K562 (cell line): ENCODE data around the gene CUL1. TPM values are rescaled to one million over a fixed set of nuclear protein-coding genes. Genes with fewer than 3 reads are reported as not detected.

Experiments
- DACH1 ChIP-seq: fragments of 450-650 bp; IDR thresholded peaks from 2 replicates; pipeline ENCODE4 v1.6.1; 2018; ENCODE audit not compliant: partially characterized antibody
- DIDO1 ChIP-seq: fragments of 450-650 bp; IDR thresholded peaks from 2 replicates; pipeline ENCODE4 v1.6.1; 2016; ENCODE audit warnings: low read depth, missing biosample characterization, missing genetic modification characterization
- EHMT2 ChIP-seq: fragments of 450-650 bp; IDR thresholded peaks from 2 replicates; pipeline ENCODE4 v1.6.1; 2018; ENCODE audit warnings: antibody characterized with exemption
- MCM5 ChIP-seq: fragments of 450-650 bp; IDR thresholded peaks from 2 replicates; pipeline ENCODE4 v1.6.1; 2016; ENCODE audit warnings: low read depth
- ZBTB8A ChIP-seq: fragments of 450-650 bp; IDR thresholded peaks from 2 replicates; pipeline ENCODE4 v1.6.1; 2018; ENCODE audit warnings: mild to moderate bottlenecking, moderate library complexity; ENCODE audit not compliant: partially characterized antibody
- polyA plus RNA-seq, 8 experiments: library from polyadenylated mRNA; depleted of rRNA in 4 of 8; stranded (reverse) in 5 of 8; unstranded in 3 of 8; fragments of >200 nt; fragmentation: Nextera tagmentation in 2 of 8; fragmentation: Illumina TruSeq in 1 of 8; extraction: Ambion mirVana in 2 of 8; extraction: Trizol in 1 of 8; gene quantifications; 2 replicates each; pipeline versions ENCODE4 v1.2.1 to v1.2.3, GENCODE V29; 2011 to 2014; ENCODE audit warnings: inconsistent platforms in 1 of 8, missing spikeins in 1 of 8
- total RNA-seq, 7 experiments: library from RNA; depleted of rRNA in 6 of 7; stranded (reverse); fragments of >200 nt in 6 of 7; fragmentation: Illumina TruSeq in 2 of 7; extraction: Trizol in 2 of 7; gene quantifications; 2 replicates each; pipeline versions ENCODE4 v1.2.1 to v1.2.3, GENCODE V29; 2011 to 2021; ENCODE audit warnings: low replicate concordance in 1 of 7
- TF ChIP-seq, protein P1 (sequence below), 2 experiments: fragments of 450-650 bp in 1 of 2; sonication (generic) in 1 of 2; formaldehyde crosslinking in 1 of 2; IDR thresholded peaks; 2 replicates each; pipeline versions ENCODE4 v1.7.1 to v1.9.0; 2016 to 2022; ENCODE audit warnings: inconsistent platforms in 1 of 2, mild to moderate bottlenecking in 1 of 2, missing genetic modification reagents in 1 of 2
- TF ChIP-seq, protein P2 (sequence below): fragments of 250-450 bp; sonication (Bioruptor Pico); IDR thresholded peaks from 2 replicates; pipeline ENCODE4 v1.8.0; 2022; ENCODE audit warnings: moderate library complexity, mild to moderate bottlenecking, inconsistent platforms
- TF ChIP-seq, protein P3 (sequence below): sonication (generic); formaldehyde crosslinking; IDR thresholded peaks from 2 replicates; pipeline ENCODE4 v1.8.0; 2022; ENCODE audit warnings: mild to moderate bottlenecking, low read depth, missing genetic modification reagents

CUL1 gene
- total and polyA plus RNA-seq, 9 of the 15 experiments (the other 6 are each of a cell fraction or from before 2014, with no cell fraction given) = 31.5 to 107 (median 96.5) TPM

DNA sequence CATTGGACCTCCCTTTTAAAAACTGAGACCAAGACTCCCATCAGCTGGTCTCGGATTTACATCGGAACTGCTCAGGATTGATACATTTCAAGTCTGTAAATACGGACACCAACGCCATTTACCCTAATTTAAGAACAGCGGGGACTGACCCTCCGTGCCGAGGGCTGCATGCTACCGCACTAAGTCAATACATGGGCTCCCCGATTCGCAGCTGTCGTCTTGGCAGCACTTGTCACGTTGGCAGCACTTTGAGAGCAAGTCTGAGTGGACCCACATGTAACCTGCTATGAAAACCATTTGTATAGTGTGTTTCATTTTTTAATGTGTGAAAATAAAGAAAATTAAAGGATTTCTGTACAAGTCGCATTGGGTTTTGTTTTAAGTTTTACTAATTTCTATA, 102.0 kb downstream of the CUL1 start (continued):
- TF ChIP-seq, protein P1, sequence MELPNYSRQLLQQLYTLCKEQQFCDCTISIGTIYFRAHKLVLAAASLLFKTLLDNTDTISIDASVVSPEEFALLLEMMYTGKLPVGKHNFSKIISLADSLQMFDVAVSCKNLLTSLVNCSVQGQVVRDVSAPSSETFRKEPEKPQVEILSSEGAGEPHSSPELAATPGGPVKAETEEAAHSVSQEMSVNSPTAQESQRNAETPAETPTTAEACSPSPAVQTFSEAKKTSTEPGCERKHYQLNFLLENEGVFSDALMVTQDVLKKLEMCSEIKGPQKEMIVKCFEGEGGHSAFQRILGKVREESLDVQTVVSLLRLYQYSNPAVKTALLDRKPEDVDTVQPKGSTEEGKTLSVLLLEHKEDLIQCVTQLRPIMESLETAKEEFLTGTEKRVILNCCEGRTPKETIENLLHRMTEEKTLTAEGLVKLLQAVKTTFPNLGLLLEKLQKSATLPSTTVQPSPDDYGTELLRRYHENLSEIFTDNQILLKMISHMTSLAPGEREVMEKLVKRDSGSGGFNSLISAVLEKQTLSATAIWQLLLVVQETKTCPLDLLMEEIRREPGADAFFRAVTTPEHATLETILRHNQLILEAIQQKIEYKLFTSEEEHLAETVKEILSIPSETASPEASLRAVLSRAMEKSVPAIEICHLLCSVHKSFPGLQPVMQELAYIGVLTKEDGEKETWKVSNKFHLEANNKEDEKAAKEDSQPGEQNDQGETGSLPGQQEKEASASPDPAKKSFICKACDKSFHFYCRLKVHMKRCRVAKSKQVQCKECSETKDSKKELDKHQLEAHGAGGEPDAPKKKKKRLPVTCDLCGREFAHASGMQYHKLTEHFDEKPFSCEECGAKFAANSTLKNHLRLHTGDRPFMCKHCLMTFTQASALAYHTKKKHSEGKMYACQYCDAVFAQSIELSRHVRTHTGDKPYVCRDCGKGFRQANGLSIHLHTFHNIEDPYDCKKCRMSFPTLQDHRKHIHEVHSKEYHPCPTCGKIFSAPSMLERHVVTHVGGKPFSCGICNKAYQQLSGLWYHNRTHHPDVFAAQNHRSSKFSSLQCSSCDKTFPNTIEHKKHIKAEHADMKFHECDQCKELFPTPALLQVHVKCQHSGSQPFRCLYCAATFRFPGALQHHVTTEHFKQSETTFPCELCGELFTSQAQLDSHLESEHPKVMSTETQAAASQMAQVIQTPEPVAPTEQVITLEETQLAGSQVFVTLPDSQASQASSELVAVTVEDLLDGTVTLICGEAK (IDR thresholded peaks at IDR 0.05) = no peak
- TF ChIP-seq, protein P1 (CRISPR knock-in tag; IDR thresholded peaks at IDR 0.05) = no peak
- TF ChIP-seq, protein P2, sequence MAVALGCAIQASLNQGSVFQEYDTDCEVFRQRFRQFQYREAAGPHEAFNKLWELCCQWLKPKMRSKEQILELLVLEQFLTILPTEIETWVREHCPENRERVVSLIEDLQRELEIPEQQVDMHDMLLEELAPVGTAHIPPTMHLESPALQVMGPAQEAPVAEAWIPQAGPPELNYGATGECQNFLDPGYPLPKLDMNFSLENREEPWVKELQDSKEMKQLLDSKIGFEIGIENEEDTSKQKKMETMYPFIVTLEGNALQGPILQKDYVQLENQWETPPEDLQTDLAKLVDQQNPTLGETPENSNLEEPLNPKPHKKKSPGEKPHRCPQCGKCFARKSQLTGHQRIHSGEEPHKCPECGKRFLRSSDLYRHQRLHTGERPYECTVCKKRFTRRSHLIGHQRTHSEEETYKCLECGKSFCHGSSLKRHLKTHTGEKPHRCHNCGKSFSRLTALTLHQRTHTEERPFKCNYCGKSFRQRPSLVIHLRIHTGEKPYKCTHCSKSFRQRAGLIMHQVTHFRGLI (CRISPR knock-in tag) = no peak
- TF ChIP-seq DIDO1 (tag) (no peak), DACH1 (no peak), MCM5 (no peak), EHMT2 (no peak), ZBTB8A (no peak)
- TF ChIP-seq, protein P3, sequence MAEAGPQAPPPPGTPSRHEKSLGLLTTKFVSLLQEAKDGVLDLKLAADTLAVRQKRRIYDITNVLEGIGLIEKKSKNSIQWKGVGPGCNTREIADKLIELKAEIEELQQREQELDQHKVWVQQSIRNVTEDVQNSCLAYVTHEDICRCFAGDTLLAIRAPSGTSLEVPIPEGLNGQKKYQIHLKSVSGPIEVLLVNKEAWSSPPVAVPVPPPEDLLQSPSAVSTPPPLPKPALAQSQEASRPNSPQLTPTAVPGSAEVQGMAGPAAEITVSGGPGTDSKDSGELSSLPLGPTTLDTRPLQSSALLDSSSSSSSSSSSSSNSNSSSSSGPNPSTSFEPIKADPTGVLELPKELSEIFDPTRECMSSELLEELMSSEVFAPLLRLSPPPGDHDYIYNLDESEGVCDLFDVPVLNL = no peak
